WTC11 (cell line): ENCODE data around the gene ZBTB20. TPM values are rescaled to one million over a fixed set of nuclear protein-coding genes. Genes with fewer than 3 reads are reported as not detected.

Experiments
- ATAC-seq: fragments of 200-7000 bp; cut with Tn5 transposase; 2 replicates; pipeline ENCODE4 v1.10.0; 2021; ENCODE audit warnings: mild to moderate bottlenecking, moderate library complexity
- CTCF ChIA-PET: fragments of 300-600 bp; sonication (Branson Sonifier 250); formaldehyde crosslinking; loops from one replicate; lab custom pipeline; 2021; ENCODE audit warnings: antibody characterized with exemption; lab: Charles Lee
- POLR2A ChIA-PET: fragments of 350-600 bp; sonication (Branson Sonifier 250); formaldehyde crosslinking; loops from one replicate; lab custom pipeline; 2021; ENCODE audit warnings: antibody characterized with exemption; lab: Charles Lee
- DNase-seq: peaks from one replicate; pipeline ENCODE4 v3.0.0; 2021; ENCODE audit warnings: low spot score
- H3K27ac Mint-ChIP-seq: 2 replicates; pipeline ENCODE4 v1.8.0; 2021; ENCODE audit warnings: mixed read lengths
- H3K27me3 Mint-ChIP-seq: 2 replicates; pipeline ENCODE4 v1.8.0; 2021; ENCODE audit warnings: low read depth, mild to moderate bottlenecking, moderate library complexity, mixed read lengths
- H3K36me3 Mint-ChIP-seq: 2 replicates; pipeline ENCODE4 v1.8.0; 2021; ENCODE audit warnings: mixed read lengths
- H3K4me1 Mint-ChIP-seq: 2 replicates; pipeline ENCODE4 v1.8.0; 2022; ENCODE audit warnings: mixed read lengths
- H3K4me3 Mint-ChIP-seq: 2 replicates; pipeline ENCODE4 v1.8.0; 2021; ENCODE audit warnings: mild to moderate bottlenecking, moderate library complexity, mixed read lengths
- H3K9me3 Mint-ChIP-seq: 2 replicates; pipeline ENCODE4 v1.8.0; 2021; ENCODE audit warnings: mixed read lengths
- CREM ChIP-seq: sonication (generic); formaldehyde crosslinking; IDR thresholded peaks from 2 replicates; pipeline ENCODE4 v1.8.1; 2022; ENCODE audit warnings: mild to moderate bottlenecking, missing genetic modification reagents, moderate library complexity
- ETV6 ChIP-seq: sonication (generic); formaldehyde crosslinking; IDR thresholded peaks from 2 replicates; pipeline ENCODE4 v1.8.1; 2022; ENCODE audit warnings: mild to moderate bottlenecking, missing genetic modification reagents
- FOXK1 ChIP-seq: sonication (generic); formaldehyde crosslinking; IDR thresholded peaks from 2 replicates; pipeline ENCODE4 v1.8.0; 2022; ENCODE audit warnings: mild to moderate bottlenecking, moderate library complexity, missing genetic modification reagents
- FOXP1 ChIP-seq: sonication (generic); formaldehyde crosslinking; IDR thresholded peaks from 2 replicates; pipeline ENCODE4 v1.8.0; 2022; ENCODE audit warnings: missing genetic modification reagents, mild to moderate bottlenecking, moderate library complexity, borderline replicate concordance
- GABPB1 ChIP-seq: sonication (generic); formaldehyde crosslinking; IDR thresholded peaks from 2 replicates; pipeline ENCODE4 v1.8.1; 2023; ENCODE audit warnings: mild to moderate bottlenecking, missing genetic modification reagents
- GTF2I ChIP-seq: fragments of 250-450 bp; sonication (Bioruptor Pico); conservative IDR thresholded peaks from 2 replicates; pipeline ENCODE4 v1.4.0; 2021; ENCODE audit warnings: mild to moderate bottlenecking
- IRF2 ChIP-seq: sonication (generic); formaldehyde crosslinking; IDR thresholded peaks from 2 replicates; pipeline ENCODE4 v1.8.0; 2022; ENCODE audit warnings: low read depth, missing genetic modification reagents, borderline replicate concordance
- NFYB ChIP-seq: sonication (generic); formaldehyde crosslinking; conservative IDR thresholded peaks from 2 replicates; pipeline ENCODE4 v1.8.0; 2022; ENCODE audit warnings: low read depth, missing genetic modification reagents
- NR1H2 ChIP-seq: sonication (generic); formaldehyde crosslinking; IDR thresholded peaks from 2 replicates; pipeline ENCODE4 v1.9.0; 2021; ENCODE audit warnings: mild to moderate bottlenecking, moderate library complexity, missing genetic modification reagents
- NR3C1 ChIP-seq: sonication (generic); formaldehyde crosslinking; conservative IDR thresholded peaks from 2 replicates; pipeline ENCODE4 v1.8.1; 2023; ENCODE audit warnings: low read depth, mild to moderate bottlenecking, missing genetic modification reagents
- SP1 ChIP-seq: sonication (generic); formaldehyde crosslinking; conservative IDR thresholded peaks from 2 replicates; pipeline ENCODE4 v1.8.1; 2022; ENCODE audit warnings: missing genetic modification reagents
- TP53 ChIP-seq: sonication (generic); formaldehyde crosslinking; IDR thresholded peaks from 2 replicates; pipeline ENCODE4 v1.8.1; 2023; ENCODE audit warnings: mild to moderate bottlenecking, missing genetic modification reagents
- ZNF121 ChIP-seq: sonication (generic); formaldehyde crosslinking; IDR thresholded peaks from 2 replicates; pipeline ENCODE4 v1.8.0; 2023; ENCODE audit warnings: missing genetic modification reagents
- ZNF138 ChIP-seq: sonication (generic); formaldehyde crosslinking; conservative IDR thresholded peaks from 2 replicates; pipeline ENCODE4 v1.8.1; 2022; ENCODE audit warnings: mild to moderate bottlenecking, moderate library complexity, missing genetic modification reagents
- ZNF396 ChIP-seq: fragments of 250-450 bp; sonication (Bioruptor Pico); IDR thresholded peaks from 2 replicates; pipeline ENCODE4 v1.8.0; 2021; ENCODE audit warnings: mild to moderate bottlenecking, moderate library complexity, borderline replicate concordance
- total RNA-seq: library from RNA; stranded (reverse); gene quantifications from 3 replicates; pipeline ENCODE4 v1.2.3, GENCODE V29; 2021
- TF ChIP-seq, protein P1 (sequence below): sonication (generic); formaldehyde crosslinking; IDR thresholded peaks from 2 replicates; pipeline ENCODE4 v1.8.0; 2023; ENCODE audit warnings: missing genetic modification reagents
- TF ChIP-seq, protein P2 (sequence below): sonication (generic); formaldehyde crosslinking; IDR thresholded peaks from 2 replicates; pipeline ENCODE4 v1.8.0; 2023; ENCODE audit warnings: mild to moderate bottlenecking, missing genetic modification reagents
- TF ChIP-seq, protein P3 (sequence below): fragments of 250-450 bp; sonication (Bioruptor Pico); IDR thresholded peaks from 2 replicates; pipeline ENCODE4 v1.8.0; 2021; ENCODE audit warnings: mild to moderate bottlenecking
- TF ChIP-seq, protein P4 (sequence below): sonication (generic); formaldehyde crosslinking; IDR thresholded peaks from 2 replicates; pipeline ENCODE4 v1.8.1; 2022; ENCODE audit warnings: mild to moderate bottlenecking, moderate library complexity, missing genetic modification reagents
- TF ChIP-seq, protein P5 (sequence below): sonication (generic); formaldehyde crosslinking; IDR thresholded peaks from 2 replicates; pipeline ENCODE4 v1.8.1; 2022; ENCODE audit warnings: low read depth, missing genetic modification reagents, borderline replicate concordance
- TF ChIP-seq, protein P6 (sequence below): sonication (generic); formaldehyde crosslinking; IDR thresholded peaks from 2 replicates; pipeline ENCODE4 v1.8.0; 2022; ENCODE audit warnings: mild to moderate bottlenecking, missing genetic modification reagents
- TF ChIP-seq, protein P7 (sequence below): sonication (generic); formaldehyde crosslinking; IDR thresholded peaks from 2 replicates; pipeline ENCODE4 v1.8.0; 2022; ENCODE audit warnings: mild to moderate bottlenecking, missing genetic modification reagents
- TF ChIP-seq, protein P8 (sequence below): sonication (generic); formaldehyde crosslinking; IDR thresholded peaks from 2 replicates; pipeline ENCODE4 v1.8.1; 2023; ENCODE audit warnings: mild to moderate bottlenecking, missing genetic modification reagents, moderate library complexity

The ZBTB20 gene
- total RNA-seq, 1 experiment from 2014 or later = 1.5 TPM

DNA sequence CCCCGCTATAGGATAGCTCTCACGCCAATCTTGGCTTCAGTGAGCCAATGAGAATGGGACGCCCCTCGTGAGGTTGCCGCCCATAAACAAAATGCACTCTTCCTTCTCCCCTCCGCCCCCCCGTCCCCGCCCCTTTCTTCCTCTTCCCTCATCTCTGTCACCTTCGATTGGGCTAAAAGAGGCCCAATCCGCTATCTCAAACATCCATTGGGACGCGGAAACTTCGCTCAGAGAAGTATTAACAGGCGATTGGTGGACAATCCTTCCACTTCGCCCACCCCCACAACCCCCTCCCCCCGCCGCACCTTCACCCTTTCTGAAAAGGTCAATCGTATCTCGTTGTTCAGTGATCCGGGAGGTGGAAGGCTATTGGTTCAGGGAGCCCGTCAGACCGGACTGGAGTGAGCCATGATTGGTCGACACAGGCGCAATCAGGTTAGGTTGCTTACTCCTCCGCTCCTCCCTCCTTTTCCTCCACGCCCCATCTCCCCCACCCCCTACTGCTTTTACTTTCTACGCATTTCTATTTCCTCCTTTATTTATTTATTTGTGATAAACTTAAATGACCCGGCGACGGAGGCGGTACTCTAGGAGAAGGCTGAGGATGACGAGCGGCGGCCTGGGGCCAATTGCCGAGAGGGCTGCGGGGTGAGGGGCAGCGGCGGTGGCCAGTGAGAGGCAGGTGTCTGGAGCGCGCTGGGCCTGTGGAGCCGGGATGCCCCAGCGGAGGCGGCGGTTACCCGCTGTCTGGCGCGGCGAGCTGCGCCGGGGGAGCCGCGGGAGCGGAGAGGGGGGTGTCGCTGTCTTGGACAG is 447 bp upstream of the ZBTB20 start (continued):
- TF ChIP-seq IRF2 (no peak), ETV6 (CRISPR knock-in tag) (no peak), SP1 (CRISPR knock-in tag) (0 out of 2 replicates have a peak, but pooled peaks have one; percentile 21), CREM (CRISPR knock-in tag) (no peak), GABPB1 (CRISPR knock-in tag) (peak; percentile 19; the same call in 1 of the 2 replicates), NFYB (CRISPR knock-in tag) (peak; percentile 89), NR3C1 (CRISPR knock-in tag) (no peak), FOXP1 (CRISPR knock-in tag) (peak; percentile 61; the same call in 1 of the 2 replicates), FOXK1 (0 out of 2 replicates have a peak, but pooled peaks have one; percentile 43)
- TF ChIP-seq, protein P1, sequence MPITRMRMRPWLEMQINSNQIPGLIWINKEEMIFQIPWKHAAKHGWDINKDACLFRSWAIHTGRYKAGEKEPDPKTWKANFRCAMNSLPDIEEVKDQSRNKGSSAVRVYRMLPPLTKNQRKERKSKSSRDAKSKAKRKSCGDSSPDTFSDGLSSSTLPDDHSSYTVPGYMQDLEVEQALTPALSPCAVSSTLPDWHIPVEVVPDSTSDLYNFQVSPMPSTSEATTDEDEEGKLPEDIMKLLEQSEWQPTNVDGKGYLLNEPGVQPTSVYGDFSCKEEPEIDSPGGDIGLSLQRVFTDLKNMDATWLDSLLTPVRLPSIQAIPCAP (CRISPR knock-in tag) = no peak
- TF ChIP-seq, protein P2, sequence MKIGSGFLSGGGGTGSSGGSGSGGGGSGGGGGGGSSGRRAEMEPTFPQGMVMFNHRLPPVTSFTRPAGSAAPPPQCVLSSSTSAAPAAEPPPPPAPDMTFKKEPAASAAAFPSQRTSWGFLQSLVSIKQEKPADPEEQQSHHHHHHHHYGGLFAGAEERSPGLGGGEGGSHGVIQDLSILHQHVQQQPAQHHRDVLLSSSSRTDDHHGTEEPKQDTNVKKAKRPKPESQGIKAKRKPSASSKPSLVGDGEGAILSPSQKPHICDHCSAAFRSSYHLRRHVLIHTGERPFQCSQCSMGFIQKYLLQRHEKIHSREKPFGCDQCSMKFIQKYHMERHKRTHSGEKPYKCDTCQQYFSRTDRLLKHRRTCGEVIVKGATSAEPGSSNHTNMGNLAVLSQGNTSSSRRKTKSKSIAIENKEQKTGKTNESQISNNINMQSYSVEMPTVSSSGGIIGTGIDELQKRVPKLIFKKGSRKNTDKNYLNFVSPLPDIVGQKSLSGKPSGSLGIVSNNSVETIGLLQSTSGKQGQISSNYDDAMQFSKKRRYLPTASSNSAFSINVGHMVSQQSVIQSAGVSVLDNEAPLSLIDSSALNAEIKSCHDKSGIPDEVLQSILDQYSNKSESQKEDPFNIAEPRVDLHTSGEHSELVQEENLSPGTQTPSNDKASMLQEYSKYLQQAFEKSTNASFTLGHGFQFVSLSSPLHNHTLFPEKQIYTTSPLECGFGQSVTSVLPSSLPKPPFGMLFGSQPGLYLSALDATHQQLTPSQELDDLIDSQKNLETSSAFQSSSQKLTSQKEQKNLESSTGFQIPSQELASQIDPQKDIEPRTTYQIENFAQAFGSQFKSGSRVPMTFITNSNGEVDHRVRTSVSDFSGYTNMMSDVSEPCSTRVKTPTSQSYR (CRISPR knock-in tag) = peak; percentile 51; the same call in 1 of the 2 replicates
- TF ChIP-seq, protein P3, sequence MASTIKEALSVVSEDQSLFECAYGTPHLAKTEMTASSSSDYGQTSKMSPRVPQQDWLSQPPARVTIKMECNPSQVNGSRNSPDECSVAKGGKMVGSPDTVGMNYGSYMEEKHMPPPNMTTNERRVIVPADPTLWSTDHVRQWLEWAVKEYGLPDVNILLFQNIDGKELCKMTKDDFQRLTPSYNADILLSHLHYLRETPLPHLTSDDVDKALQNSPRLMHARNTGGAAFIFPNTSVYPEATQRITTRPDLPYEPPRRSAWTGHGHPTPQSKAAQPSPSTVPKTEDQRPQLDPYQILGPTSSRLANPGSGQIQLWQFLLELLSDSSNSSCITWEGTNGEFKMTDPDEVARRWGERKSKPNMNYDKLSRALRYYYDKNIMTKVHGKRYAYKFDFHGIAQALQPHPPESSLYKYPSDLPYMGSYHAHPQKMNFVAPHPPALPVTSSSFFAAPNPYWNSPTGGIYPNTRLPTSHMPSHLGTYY (CRISPR knock-in tag) = no peak
- TF ChIP-seq, protein P4, sequence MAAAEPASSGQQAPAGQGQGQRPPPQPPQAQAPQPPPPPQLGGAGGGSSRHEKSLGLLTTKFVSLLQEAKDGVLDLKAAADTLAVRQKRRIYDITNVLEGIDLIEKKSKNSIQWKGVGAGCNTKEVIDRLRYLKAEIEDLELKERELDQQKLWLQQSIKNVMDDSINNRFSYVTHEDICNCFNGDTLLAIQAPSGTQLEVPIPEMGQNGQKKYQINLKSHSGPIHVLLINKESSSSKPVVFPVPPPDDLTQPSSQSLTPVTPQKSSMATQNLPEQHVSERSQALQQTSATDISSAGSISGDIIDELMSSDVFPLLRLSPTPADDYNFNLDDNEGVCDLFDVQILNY = 0 out of 2 replicates have a peak, but pooled peaks have one; percentile 53

DNA sequence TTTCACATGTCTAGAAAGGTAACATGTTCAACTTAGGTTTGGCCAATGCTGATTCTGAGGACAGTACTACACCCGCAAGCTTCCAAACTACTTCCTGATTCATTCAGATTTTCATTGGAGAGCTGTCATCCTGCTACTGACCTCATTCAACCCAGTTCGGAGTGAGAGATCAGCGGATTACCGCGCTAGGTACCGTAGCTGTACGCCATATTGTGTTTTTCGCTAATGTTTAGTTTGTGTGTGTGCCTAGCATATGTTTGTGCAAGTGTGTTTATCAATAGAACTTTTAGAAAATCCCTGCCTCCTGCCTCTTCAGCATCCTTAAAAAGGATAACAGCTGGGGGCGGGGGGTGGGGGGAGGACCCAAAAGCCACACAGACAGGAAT is 1.1 kb downstream of the ZBTB20 start:
- peaks cover 20% of the 10 kb centered on the region for H3K4me1 Mint-ChIP-seq
- CTCF ChIA-PET = interaction anchor here (1.5 to 2.1 kb wide), 2 partner anchors 638 to 639 kb away, joined by 4 to 5 read pairs; no protein-coding TSS in a partner anchor
- peak overlapping the region; percentile 92 for H3K4me3 Mint-ChIP-seq
- ATAC-seq (no peak), DNase-seq (no peak)
- no peaks in the 10 kb centered on the region for H3K36me3 Mint-ChIP-seq
- H3K9me3 Mint-ChIP-seq = 0 out of 2 replicates have a peak, but pooled peaks cover 4% of the 10 kb centered on the region
- no peaks in the 10 kb centered on the region for H3K27me3 Mint-ChIP-seq
- POLR2A ChIA-PET = interaction anchor here (0.8 to 1.6 kb wide), 2 partner anchors 12 to 513 kb away, joined by 3 to 5 read pairs; no protein-coding TSS in a partner anchor
- peak overlapping the region; percentile 94 for H3K27ac Mint-ChIP-seq
- TF ChIP-seq ZNF396 (CRISPR knock-in tag) (no peak), ZNF138 (CRISPR knock-in tag) (no peak), NR1H2 (CRISPR knock-in tag) (no peak), GTF2I (no peak), GABPB1 (CRISPR knock-in tag) (no peak), TP53 (CRISPR knock-in tag) (no peak), ZNF121 (CRISPR knock-in tag) (no peak)
- TF ChIP-seq, protein P5, sequence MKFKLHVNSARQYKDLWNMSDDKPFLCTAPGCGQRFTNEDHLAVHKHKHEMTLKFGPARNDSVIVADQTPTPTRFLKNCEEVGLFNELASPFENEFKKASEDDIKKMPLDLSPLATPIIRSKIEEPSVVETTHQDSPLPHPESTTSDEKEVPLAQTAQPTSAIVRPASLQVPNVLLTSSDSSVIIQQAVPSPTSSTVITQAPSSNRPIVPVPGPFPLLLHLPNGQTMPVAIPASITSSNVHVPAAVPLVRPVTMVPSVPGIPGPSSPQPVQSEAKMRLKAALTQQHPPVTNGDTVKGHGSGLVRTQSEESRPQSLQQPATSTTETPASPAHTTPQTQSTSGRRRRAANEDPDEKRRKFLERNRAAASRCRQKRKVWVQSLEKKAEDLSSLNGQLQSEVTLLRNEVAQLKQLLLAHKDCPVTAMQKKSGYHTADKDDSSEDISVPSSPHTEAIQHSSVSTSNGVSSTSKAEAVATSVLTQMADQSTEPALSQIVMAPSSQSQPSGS = no peak
- TF ChIP-seq, protein P6, sequence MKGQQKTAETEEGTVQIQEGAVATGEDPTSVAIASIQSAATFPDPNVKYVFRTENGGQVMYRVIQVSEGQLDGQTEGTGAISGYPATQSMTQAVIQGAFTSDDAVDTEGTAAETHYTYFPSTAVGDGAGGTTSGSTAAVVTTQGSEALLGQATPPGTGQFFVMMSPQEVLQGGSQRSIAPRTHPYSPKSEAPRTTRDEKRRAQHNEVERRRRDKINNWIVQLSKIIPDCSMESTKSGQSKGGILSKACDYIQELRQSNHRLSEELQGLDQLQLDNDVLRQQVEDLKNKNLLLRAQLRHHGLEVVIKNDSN (CRISPR knock-in tag) = no peak
- TF ChIP-seq, protein P4 = no peak
- TF ChIP-seq, protein P7, sequence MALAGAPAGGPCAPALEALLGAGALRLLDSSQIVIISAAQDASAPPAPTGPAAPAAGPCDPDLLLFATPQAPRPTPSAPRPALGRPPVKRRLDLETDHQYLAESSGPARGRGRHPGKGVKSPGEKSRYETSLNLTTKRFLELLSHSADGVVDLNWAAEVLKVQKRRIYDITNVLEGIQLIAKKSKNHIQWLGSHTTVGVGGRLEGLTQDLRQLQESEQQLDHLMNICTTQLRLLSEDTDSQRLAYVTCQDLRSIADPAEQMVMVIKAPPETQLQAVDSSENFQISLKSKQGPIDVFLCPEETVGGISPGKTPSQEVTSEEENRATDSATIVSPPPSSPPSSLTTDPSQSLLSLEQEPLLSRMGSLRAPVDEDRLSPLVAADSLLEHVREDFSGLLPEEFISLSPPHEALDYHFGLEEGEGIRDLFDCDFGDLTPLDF (CRISPR knock-in tag) = no peak
- TF ChIP-seq, protein P8, sequence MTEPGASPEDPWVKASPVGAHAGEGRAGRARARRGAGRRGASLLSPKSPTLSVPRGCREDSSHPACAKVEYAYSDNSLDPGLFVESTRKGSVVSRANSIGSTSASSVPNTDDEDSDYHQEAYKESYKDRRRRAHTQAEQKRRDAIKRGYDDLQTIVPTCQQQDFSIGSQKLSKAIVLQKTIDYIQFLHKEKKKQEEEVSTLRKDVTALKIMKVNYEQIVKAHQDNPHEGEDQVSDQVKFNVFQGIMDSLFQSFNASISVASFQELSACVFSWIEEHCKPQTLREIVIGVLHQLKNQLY = no peak
